GM23248 (cell line): ENCODE measurements around the gene RHOB. TPM values are rescaled to one million over a fixed set of nuclear protein-coding genes. Genes with fewer than 3 reads are reported as not detected.
A peak's percentile ranks its signal among the peaks of the same experiment; 100 is the strongest.

Experiments
- DNase-seq: peaks from one replicate; pipeline ENCODE4 v3.0.0-alpha.2; 2015
- H2AFZ ChIP-seq: fragments of 200-600 bp; sonication (generic); 2 replicates; pipeline ENCODE4 v1.6.1; 2016; ENCODE audit warnings: antibody characterized with exemption
- H3F3A ChIP-seq: fragments of 200-600 bp; sonication (generic); 2 replicates; pipeline ENCODE4 v1.6.1; 2016; ENCODE audit warnings: mild to moderate bottlenecking, antibody characterized with exemption, mixed run types; ENCODE audit not compliant: insufficient read depth
- H3K27ac ChIP-seq: fragments of 200-600 bp; sonication (generic); 2 replicates; pipeline ENCODE4 v1.5.1; 2016; ENCODE audit warnings: mild to moderate bottlenecking
- H3K27me3 ChIP-seq: fragments of 200-600 bp; sonication (generic); replicated peaks from 2 replicates; pipeline ENCODE4 v1.6.1; 2016; ENCODE audit warnings: mild to moderate bottlenecking; ENCODE audit not compliant: insufficient read depth
- H3K36me3 ChIP-seq: fragments of 200-600 bp; sonication (generic); 2 replicates; pipeline ENCODE4 v1.6.1; 2016; ENCODE audit warnings: low read depth, mild to moderate bottlenecking
- H3K4me1 ChIP-seq: fragments of 200-600 bp; sonication (generic); 2 replicates; pipeline ENCODE4 v1.6.1; 2016; ENCODE audit warnings: mild to moderate bottlenecking; ENCODE audit not compliant: insufficient read depth
- H3K4me2 ChIP-seq: fragments of 200-600 bp; sonication (generic); one replicate; pipeline ENCODE4 v1.6.1; 2016; ENCODE audit warnings: mild to moderate bottlenecking; ENCODE audit not compliant: unreplicated experiment
- H3K4me3 ChIP-seq: fragments of 200-600 bp; sonication (generic); 2 replicates; pipeline ENCODE4 v1.5.1; 2016; ENCODE audit warnings: mild to moderate bottlenecking
- H3K79me2 ChIP-seq: fragments of 200-600 bp; sonication (generic); 2 replicates; pipeline ENCODE4 v1.6.1; 2016; ENCODE audit warnings: mild to moderate bottlenecking; ENCODE audit not compliant: insufficient read depth
- H3K9ac ChIP-seq: fragments of 200-600 bp; sonication (generic); 2 replicates; pipeline ENCODE4 v1.6.1; 2016; ENCODE audit warnings: mild to moderate bottlenecking
- H3K9me2 ChIP-seq: fragments of 200-600 bp; sonication (generic); 2 replicates; pipeline ENCODE4 v1.6.1; 2016; ENCODE audit warnings: mixed run types, mild to moderate bottlenecking, moderate library complexity; ENCODE audit not compliant: insufficient read depth
- H3K9me3 ChIP-seq: fragments of 200-600 bp; sonication (generic); one replicate; pipeline ENCODE4 v1.6.1; 2017; ENCODE audit warnings: low read depth
- H4K20me1 ChIP-seq: fragments of 200-600 bp; sonication (generic); 2 replicates; pipeline ENCODE4 v1.6.0; 2016; ENCODE audit not compliant: insufficient read depth
- EZH2 ChIP-seq: fragments of 200-600 bp; sonication (generic); IDR thresholded peaks from 2 replicates; pipeline ENCODE4 v1.6.1; 2018; ENCODE audit warnings: antibody characterized with exemption, mild to moderate bottlenecking; ENCODE audit not compliant: insufficient read depth, poor library complexity, severe bottlenecking
- EZH2phosphoT487 ChIP-seq: fragments of 200-600 bp; sonication (generic); IDR thresholded peaks from 2 replicates; pipeline ENCODE4 v1.6.1; 2018; ENCODE audit warnings: antibody characterized with exemption, moderate library complexity, mild to moderate bottlenecking, low read depth; ENCODE audit not compliant: insufficient read depth
- WGBS, 2 experiments: methylation state at CpG; one replicate each; pipeline ENCODE4 v1.1.6; 2015 to 2017; ENCODE audit warnings: low lambda C conversion rate in 2 of 2, low coverage in 1 of 2; ENCODE audit errors: missing lambda C conversion rate in 2 of 2; 5-methylcytosine and 5-hydroxymethylcytosine counted together
- in situ Hi-C: fragments of 300-500 bp; cut with MboI; formaldehyde crosslinking; loops from 2 replicates; pipeline ENCODE4 v1.15.0; 2020
- polyA plus RNA-seq: library from polyadenylated mRNA; unstranded; fragments of >200 nt; fragmentation: Nextera tagmentation; extraction: Ambion mirVana; gene quantifications from 2 replicates; pipeline ENCODE4 v1.2.1, GENCODE V29; 2016
- total RNA-seq: library from RNA; depleted of rRNA; stranded (reverse); fragments of >200 nt; shearing (Covaris generic); gene quantifications from 2 replicates; pipeline ENCODE4 v1.2.3, GENCODE V29; 2014

RHOB gene
- total and polyA plus RNA-seq, 2 experiments from 2014 or later = 45.6 to 303 TPM

- TF ChIP-seq EZH2 (no peak), EZH2phosphoT487 (no peak)
- Histone ChIP-seq H3F3A (peaks cover 17% of the 10 kb centered on the region), H3K27me3 (no peaks in the 10 kb centered on the region), H3K27ac (no peak overlapping the region), H3K79me2 (no peaks in the 10 kb centered on the region), H3K9me2 (no peaks in the 10 kb centered on the region), H3K4me3 (no peak overlapping the region), H3K36me3 (no peaks in the 10 kb centered on the region), H3K9ac (no peak overlapping the region), H4K20me1 (no peaks in the 10 kb centered on the region), H3K4me1 (peaks cover 15% of the 10 kb centered on the region), H3K4me2 (no peak overlapping the region), H3K9me3 (no peaks in the 10 kb centered on the region), H2AFZ (no peak overlapping the region)
- peak; percentile 65 for DNase-seq
- in situ Hi-C loops = no loop called here
- 64 to 74% methylated on average over 1 of the region's 1 CpG for WGBS, 2 experiments
These were observed 17.3 kb upstream of the RHOB start for GRCh38 chr2:20429528-20429927.

DNA sequence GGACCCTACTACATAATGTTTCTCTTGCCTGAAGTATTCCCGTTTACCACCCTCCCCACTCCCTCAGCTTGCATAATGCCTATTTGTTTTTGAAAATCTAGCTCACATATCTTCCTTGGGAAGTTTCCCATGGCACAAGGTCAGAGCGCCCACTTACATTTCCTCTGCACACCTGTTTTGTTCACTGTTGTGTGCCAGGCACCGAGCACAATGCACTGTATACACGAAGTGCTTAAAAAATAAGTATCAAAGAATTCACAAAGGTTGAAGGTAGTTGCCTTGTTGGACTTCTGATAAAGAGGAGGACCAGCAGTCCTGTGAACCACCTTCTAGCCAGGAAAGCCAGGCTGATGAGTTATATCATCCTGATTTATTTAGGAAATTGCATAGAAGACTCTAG is 16.8 kb upstream of the RHOB start:
- no peak overlapping the region for H3K4me2 ChIP-seq
- peaks cover 14% of the 10 kb centered on the region for H3F3A ChIP-seq
- no peak overlapping the region for H3K4me3 ChIP-seq
- TF ChIP-seq EZH2 = no peak
- no peak for TF ChIP-seq EZH2phosphoT487
- H2AFZ ChIP-seq = no peak overlapping the region
- DNase-seq = no peak
- in situ Hi-C loops = loop anchor here (10.0 kb wide), 1 partner anchor 215 kb away; no protein-coding TSS in a partner anchor
- H3K4me1 ChIP-seq = peaks cover 10% of the 10 kb centered on the region
- H3K27me3 ChIP-seq = no peaks in the 10 kb centered on the region
- 66% methylated on average over 4 of the region's 4 CpGs for WGBS, 2 experiments
- no peaks in the 10 kb centered on the region for H3K9me3 ChIP-seq
- no peak overlapping the region for H3K27ac ChIP-seq
- H4K20me1 ChIP-seq = no peaks in the 10 kb centered on the region
- H3K36me3 ChIP-seq = no peaks in the 10 kb centered on the region
- H3K79me2 ChIP-seq = no peaks in the 10 kb centered on the region
- no peaks in the 10 kb centered on the region for H3K9me2 ChIP-seq
- H3K9ac ChIP-seq = no peak overlapping the region

DNA sequence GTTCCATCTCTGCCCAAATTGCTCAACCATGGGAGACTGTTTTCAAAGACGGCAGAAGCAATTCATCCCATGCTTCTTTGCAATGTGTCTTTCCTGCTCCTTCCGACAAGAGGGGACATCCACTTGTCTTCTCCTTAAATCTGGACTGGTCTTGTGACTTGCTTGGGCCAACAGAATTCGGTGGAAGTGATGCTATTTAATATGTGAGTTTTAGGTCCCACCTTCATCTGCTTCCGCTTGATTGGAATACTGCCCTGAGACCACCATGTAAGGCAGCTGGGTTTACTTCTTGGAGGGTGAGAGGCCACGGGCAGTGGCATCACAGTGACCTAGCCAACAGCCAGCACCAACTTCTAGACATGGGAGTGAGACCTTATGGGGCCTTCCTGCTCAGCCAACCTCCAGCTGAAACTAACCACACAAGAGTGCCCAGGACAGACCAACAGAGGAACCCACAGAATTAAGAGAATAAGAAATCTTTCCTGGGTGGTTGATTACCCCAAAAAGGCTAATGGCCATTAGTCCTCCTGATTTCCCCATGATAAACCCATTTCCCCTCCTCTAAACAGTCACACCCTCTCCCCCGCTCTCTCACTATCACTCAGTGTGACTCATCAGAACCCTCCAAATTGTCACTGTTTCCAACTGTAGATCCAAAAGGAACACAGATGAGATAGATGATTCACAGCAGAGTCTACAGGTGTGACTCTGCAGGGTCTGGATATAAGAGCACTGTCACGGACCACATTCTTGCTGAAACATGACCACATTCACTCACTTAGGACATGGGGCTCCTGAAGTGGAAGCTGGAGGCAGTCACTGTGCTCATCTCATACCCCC is 16.2 kb upstream of the RHOB start:
- Histone ChIP-seq H3K36me3 (no peaks in the 10 kb centered on the region), H3F3A (peaks cover 8% of the 10 kb centered on the region), H3K4me1 (peaks cover 4% of the 10 kb centered on the region), H3K9me2 (no peaks in the 10 kb centered on the region), H2AFZ (no peak overlapping the region), H3K4me3 (no peak overlapping the region), H3K27me3 (no peaks in the 10 kb centered on the region), H3K4me2 (no peak overlapping the region), H4K20me1 (no peaks in the 10 kb centered on the region), H3K79me2 (no peaks in the 10 kb centered on the region), H3K9ac (no peak overlapping the region), H3K9me3 (no peaks in the 10 kb centered on the region), H3K27ac (no peak overlapping the region)
- TF ChIP-seq EZH2phosphoT487 (no peak), EZH2 (no peak)
- WGBS, 2 experiments = 73 to 74% methylated on average over 7 of the region's 7 CpGs
- in situ Hi-C loops = loop anchor here (10.0 kb wide), 1 partner anchor 214 kb away; no protein-coding TSS in a partner anchor
- DNase-seq = peak; percentile 75

DNA sequence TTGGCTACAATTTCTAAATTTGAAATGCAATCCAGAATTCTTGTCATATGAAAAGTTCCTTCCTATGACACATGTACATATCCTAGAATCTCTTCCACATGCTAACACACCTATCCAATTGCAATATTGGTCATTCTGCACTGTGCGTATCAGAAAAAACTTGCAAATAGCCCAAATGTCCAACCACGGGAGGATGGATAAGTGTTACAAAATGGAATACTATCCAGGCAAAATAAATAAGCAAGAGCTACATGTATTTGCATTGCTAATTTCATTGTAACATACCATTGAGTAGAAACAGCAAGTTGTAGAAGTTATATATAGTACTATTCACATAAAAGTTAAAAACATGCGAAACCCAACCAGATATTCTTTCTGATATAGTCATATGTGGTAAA is 15.6 kb upstream of the RHOB start:
- H3K27me3 ChIP-seq = no peaks in the 10 kb centered on the region
- no peaks in the 10 kb centered on the region for H3K9me3 ChIP-seq
- no peak overlapping the region for H3K9ac ChIP-seq
- peaks cover 2% of the 10 kb centered on the region for H3F3A ChIP-seq
- no peaks in the 10 kb centered on the region for H3K9me2 ChIP-seq
- no peaks in the 10 kb centered on the region for H3K79me2 ChIP-seq
- no peak overlapping the region for H3K4me3 ChIP-seq
- H3K4me1 ChIP-seq = no peaks in the 10 kb centered on the region
- TF ChIP-seq EZH2 (no peak), EZH2phosphoT487 (no peak)
- no peak for DNase-seq
- no peak overlapping the region for H3K27ac ChIP-seq
- WGBS, 2 experiments = 97 to 99% methylated on average over 3 of the region's 3 CpGs
- no peak overlapping the region for H2AFZ ChIP-seq
- in situ Hi-C loops = loop anchor here (10.0 kb wide), 1 partner anchor 214 kb away; no protein-coding TSS in a partner anchor
- H3K36me3 ChIP-seq = no peaks in the 10 kb centered on the region
- H3K4me2 ChIP-seq = no peak overlapping the region
- H4K20me1 ChIP-seq = no peaks in the 10 kb centered on the region
